GM23338 (cell line): ENCODE measurements around the gene ROPN1L. TPM values are rescaled to one million over a fixed set of nuclear protein-coding genes. Genes with fewer than 3 reads are reported as not detected.
A peak's percentile ranks its signal among the peaks of the same experiment; 100 is the strongest.

Source experiments
- ATAC-seq: fragments of 200-7000 bp; cut with Tn5 transposase; 3 replicates; pipeline ENCODE4 v1.9.1; 2020
- DNase-seq: peaks from one replicate; pipeline ENCODE4 v3.0.0-alpha.2; 2015; ENCODE audit warnings: low spot score
- H2AFZ ChIP-seq: fragments of 200-600 bp; sonication (generic); 2 replicates; pipeline ENCODE4 v1.8.0; 2016; ENCODE audit warnings: antibody characterized with exemption, mild to moderate bottlenecking, moderate library complexity
- H3F3A ChIP-seq: fragments of 200-600 bp; sonication (generic); replicated peaks from 2 replicates; pipeline ENCODE4 v1.8.0; 2017; ENCODE audit warnings: antibody characterized with exemption, mixed run types, low read depth
- H3K27ac ChIP-seq: fragments of 200-600 bp; sonication (generic); 2 replicates; pipeline ENCODE4 v1.6.1; 2016; ENCODE audit warnings: low read depth
- H3K27me3 ChIP-seq: fragments of 200-600 bp; sonication (generic); 2 replicates; pipeline ENCODE4 v1.8.0; 2016; ENCODE audit warnings: mild to moderate bottlenecking, mixed run types, moderate library complexity; ENCODE audit not compliant: insufficient read depth
- H3K36me3 ChIP-seq: fragments of 200-600 bp; sonication (generic); 2 replicates; pipeline ENCODE4 v1.8.0; 2016; ENCODE audit warnings: mild to moderate bottlenecking; ENCODE audit not compliant: insufficient read depth
- H3K4me1 ChIP-seq: fragments of 200-600 bp; sonication (generic); 2 replicates; pipeline ENCODE4 v1.8.0; 2016; ENCODE audit warnings: mild to moderate bottlenecking, moderate library complexity; ENCODE audit not compliant: insufficient read depth
- H3K4me2 ChIP-seq: fragments of 200-600 bp; sonication (generic); 2 replicates; pipeline ENCODE4 v1.7.1; 2017; ENCODE audit warnings: mixed run types
- H3K4me3 ChIP-seq: fragments of 200-600 bp; sonication (generic); 2 replicates; pipeline ENCODE4 v1.6.1; 2016; ENCODE audit warnings: mixed run types
- H3K79me2 ChIP-seq: fragments of 200-600 bp; sonication (generic); replicated peaks from 2 replicates; pipeline ENCODE4 v1.8.0; 2017; ENCODE audit warnings: mild to moderate bottlenecking; ENCODE audit not compliant: insufficient read depth
- H3K9me2 ChIP-seq: fragments of 200-600 bp; sonication (generic); 2 replicates; pipeline ENCODE4 v1.8.0; 2017; ENCODE audit not compliant: insufficient read depth
- H4K20me1 ChIP-seq: fragments of 200-600 bp; sonication (generic); replicated peaks from 2 replicates; pipeline ENCODE4 v1.8.0; 2017; ENCODE audit warnings: mild to moderate bottlenecking; ENCODE audit not compliant: insufficient read depth
- H3K27ac Mint-ChIP-seq: 2 replicates; pipeline ENCODE4 v1.8.0; 2020; ENCODE audit warnings: inconsistent platforms, mild to moderate bottlenecking, moderate library complexity, mixed read lengths
- H3K27me3 Mint-ChIP-seq: 3 replicates; pipeline ENCODE4 v1.8.0; 2022; ENCODE audit warnings: low read depth, mild to moderate bottlenecking, moderate library complexity, mixed read lengths, inconsistent platforms; ENCODE audit not compliant: insufficient read depth, poor library complexity
- H3K36me3 Mint-ChIP-seq: 3 replicates; pipeline ENCODE4 v1.8.0; 2021; ENCODE audit warnings: low read depth, mild to moderate bottlenecking, inconsistent platforms, moderate library complexity, mixed read lengths
- H3K4me1 Mint-ChIP-seq: 3 replicates; pipeline ENCODE4 v1.8.0; 2020; ENCODE audit warnings: mild to moderate bottlenecking, inconsistent platforms, mixed read lengths
- H3K4me3 Mint-ChIP-seq: 3 replicates; pipeline ENCODE4 v1.8.0; 2021; ENCODE audit warnings: moderate library complexity, mild to moderate bottlenecking, inconsistent platforms, mixed read lengths
- H3K9me3 Mint-ChIP-seq: 3 replicates; pipeline ENCODE4 v1.8.0; 2020; ENCODE audit warnings: moderate library complexity, mild to moderate bottlenecking, inconsistent platforms, mixed read lengths
- CREB1 ChIP-seq: fragments of 250-450 bp; sonication (Bioruptor Pico); IDR thresholded peaks from 2 replicates; pipeline ENCODE4 v1.5.0; 2020; ENCODE audit warnings: low read depth, mild to moderate bottlenecking, moderate library complexity
- CTCF ChIP-seq, 2 experiments: fragments of 200-600 bp in 1 of 2; sonication (generic) in 1 of 2; conservative IDR thresholded peaks; 2 replicates each; pipeline versions ENCODE4 v1.5.1 to v1.6.1; 2016 to 2017; ENCODE audit warnings: antibody characterized with exemption in 2 of 2, low read depth in 2 of 2, mild to moderate bottlenecking in 2 of 2, moderate library complexity in 1 of 2
- ETS1 ChIP-seq: IDR thresholded peaks from 2 replicates; pipeline ENCODE4 v1.6.1; 2016; ENCODE audit warnings: antibody characterized with exemption
- EZH2 ChIP-seq: fragments of 200-600 bp; sonication (generic); IDR thresholded peaks from one replicate; pipeline ENCODE4 v1.8.0; 2017; ENCODE audit warnings: antibody characterized with exemption, mild to moderate bottlenecking, low read depth; ENCODE audit not compliant: unreplicated experiment
- EZH2phosphoT487 ChIP-seq: fragments of 200-600 bp; sonication (generic); IDR thresholded peaks from one replicate; pipeline ENCODE4 v1.8.1; 2018; ENCODE audit warnings: antibody characterized with exemption; ENCODE audit not compliant: unreplicated experiment
- JUNB ChIP-seq: IDR thresholded peaks from one replicate; pipeline ENCODE4 v1.6.1; 2016; ENCODE audit warnings: antibody characterized with exemption; ENCODE audit not compliant: unreplicated experiment
- NANOG ChIP-seq: IDR thresholded peaks from 2 replicates; pipeline ENCODE4 v1.6.1; 2016; ENCODE audit warnings: antibody characterized with exemption, borderline replicate concordance
- POLR2AphosphoS5 ChIP-seq: IDR thresholded peaks from 2 replicates; pipeline ENCODE4 v1.6.1; 2016; ENCODE audit warnings: antibody characterized with exemption, low read depth
- REST ChIP-seq: IDR thresholded peaks from one replicate; pipeline ENCODE4 v1.6.1; 2018; ENCODE audit warnings: antibody characterized with exemption; ENCODE audit not compliant: unreplicated experiment
- STAT1 ChIP-seq: IDR thresholded peaks from one replicate; pipeline ENCODE4 v1.6.1; 2016; ENCODE audit warnings: antibody characterized with exemption; ENCODE audit not compliant: unreplicated experiment
- ZNF114 ChIP-seq: fragments of 250-450 bp; sonication (Bioruptor Pico); IDR thresholded peaks from 2 replicates; pipeline ENCODE4 v1.5.0; 2020; ENCODE audit warnings: mild to moderate bottlenecking, moderate library complexity
- ZNF331 ChIP-seq: fragments of 250-450 bp; sonication (Bioruptor Pico); IDR thresholded peaks from 2 replicates; pipeline ENCODE4 v1.5.0; 2020; ENCODE audit warnings: low read depth, mild to moderate bottlenecking, moderate library complexity
- ZNF462 ChIP-seq: fragments of 250-450 bp; sonication (Bioruptor Pico); IDR thresholded peaks from 2 replicates; pipeline ENCODE4 v1.5.0; 2020; ENCODE audit warnings: mild to moderate bottlenecking, moderate library complexity
- polyA plus RNA-seq: library from polyadenylated mRNA; unstranded; fragments of >200 nt; fragmentation: Nextera tagmentation; extraction: Ambion mirVana; gene quantifications from 2 replicates; pipeline ENCODE4 v1.2.1, GENCODE V29; 2016
- total RNA-seq: library from RNA; depleted of rRNA; stranded (reverse); fragments of >200 nt; shearing (Covaris generic); gene quantifications from 2 replicates; pipeline ENCODE4 v1.2.3, GENCODE V29; 2014

ROPN1L gene
- total and polyA plus RNA-seq, 2 experiments from 2014 or later: 0.57 TPM; not detected in 1

GRCh38 chr5:10461041-10461440 lies 19.4 kb downstream of the ROPN1L start (continued):
- TF ChIP-seq ETS1 (no peak), ZNF114 (CRISPR knock-in tag) (no peak), EZH2 (no peak)

GRCh38 chr5:10461904-10462555 lies 20.4 kb downstream of the ROPN1L start:
- Histone ChIP-seq H3K27ac (no peak overlapping the region), H3K36me3 (no peaks in the 10 kb centered on the region), H4K20me1 (no peaks in the 10 kb centered on the region), H3K4me2 (no peak overlapping the region), H3K27me3 (no peaks in the 10 kb centered on the region), H3K9me2 (no peaks in the 10 kb centered on the region), H3K79me2 (no peaks in the 10 kb centered on the region), H3K4me1 (0 out of 2 replicates have a peak, but pooled peaks cover 2% of the 10 kb centered on the region), H3K4me3 (no peak overlapping the region), H2AFZ (0 out of 2 replicates have a peak overlapping the region, but pooled peaks have one; percentile 12), H3F3A (no peaks in the 10 kb centered on the region)
- H3K4me1 Mint-ChIP-seq: peaks cover 21% of the 10 kb centered on the region
- ATAC-seq (peak; percentile 79), DNase-seq (peak; percentile 60)
- no peaks in the 10 kb centered on the region; the same call in 2 of the 3 replicates for H3K36me3 Mint-ChIP-seq
- no peak overlapping the region for H3K4me3 Mint-ChIP-seq
- H3K27ac Mint-ChIP-seq: no peak overlapping the region
- no peaks in the 10 kb centered on the region for H3K9me3 Mint-ChIP-seq
- peaks cover 18% of the 10 kb centered on the region for H3K27me3 Mint-ChIP-seq
- TF ChIP-seq ZNF331 (CRISPR knock-in tag) (no peak), EZH2 (no peak), ZNF462 (CRISPR knock-in tag) (no peak), JUNB (no peak), POLR2AphosphoS5 (no peak), STAT1 (no peak), REST (no peak), CTCF (conservative IDR thresholded peaks at IDR 0.05; ENCODE audit: low read depth in 2 of 2) (no peak), CREB1 (CRISPR knock-in tag) (no peak), EZH2phosphoT487 (no peak), NANOG (no peak)
